Measurements from ENCODE around the gene TRPM3.
"Not testable (repeated sequence)": the region's sequence is repeated elsewhere in the genome, so short reads cannot be mapped to it uniquely, and the experiment has no call there.

Gene TRPM3

DNA sequence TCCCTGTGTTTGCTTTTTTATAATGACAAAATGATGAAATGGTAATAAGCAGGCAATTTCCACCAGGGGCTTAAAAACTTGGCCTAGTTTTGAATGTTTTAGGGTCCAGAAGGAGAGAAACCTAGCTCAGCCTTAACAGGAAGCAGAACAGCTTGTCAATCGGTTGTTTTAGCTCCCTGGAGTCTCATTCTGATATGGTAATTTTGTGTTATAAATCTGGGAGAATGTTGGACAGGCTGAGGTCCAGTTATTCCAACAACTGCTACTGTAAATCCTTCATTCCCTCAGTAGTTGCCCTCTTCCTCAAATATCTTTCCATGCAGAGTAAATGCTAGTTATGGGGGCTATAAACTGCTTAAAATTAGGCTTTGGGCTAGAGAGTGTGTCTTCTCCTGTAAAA, 397.4 kb downstream of the TRPM3 start:
- DNase-seq, result not testable (repeated sequence)

DNA sequence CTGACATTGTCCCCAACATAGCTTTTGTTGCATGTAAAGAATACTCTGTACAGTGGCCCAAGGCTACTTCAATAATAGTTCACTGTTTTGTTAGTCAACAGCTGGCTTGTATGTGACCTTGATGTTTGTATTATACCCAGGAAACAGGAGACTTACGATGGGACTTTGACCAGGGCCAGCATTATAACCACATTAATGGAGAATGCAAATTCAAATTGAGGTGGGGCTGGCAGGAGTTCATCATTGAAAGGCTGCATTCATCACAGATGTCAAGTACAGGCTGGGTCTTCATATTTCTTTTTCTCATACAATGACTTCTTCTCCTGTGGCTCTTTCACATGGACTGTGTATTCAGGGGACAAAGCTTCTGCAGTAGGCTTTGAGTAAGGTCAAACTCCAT, 414.6 kb downstream of the TRPM3 start:
- not testable (repeated sequence) for DNase-seq

DNA sequence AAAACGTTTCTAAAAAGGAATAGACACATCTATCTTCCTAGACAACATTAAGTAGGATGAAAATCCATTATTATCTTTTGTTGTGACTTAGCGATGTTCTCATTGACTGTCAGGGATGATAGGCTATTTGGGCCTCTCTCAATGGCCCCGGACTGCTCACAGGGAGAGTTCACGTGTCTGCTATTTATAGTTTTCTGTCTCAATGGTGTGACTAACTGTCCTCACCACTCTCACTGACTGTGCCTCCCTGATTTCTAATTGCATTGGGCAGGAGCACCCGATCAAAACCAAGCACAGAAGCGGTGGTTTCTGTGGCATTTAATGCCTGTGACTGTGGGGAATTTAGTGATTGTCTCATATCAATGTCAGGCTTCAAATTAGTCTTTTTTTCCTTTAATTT, 420.3 kb downstream of the TRPM3 start:
- DNase-seq, result no peak

DNA sequence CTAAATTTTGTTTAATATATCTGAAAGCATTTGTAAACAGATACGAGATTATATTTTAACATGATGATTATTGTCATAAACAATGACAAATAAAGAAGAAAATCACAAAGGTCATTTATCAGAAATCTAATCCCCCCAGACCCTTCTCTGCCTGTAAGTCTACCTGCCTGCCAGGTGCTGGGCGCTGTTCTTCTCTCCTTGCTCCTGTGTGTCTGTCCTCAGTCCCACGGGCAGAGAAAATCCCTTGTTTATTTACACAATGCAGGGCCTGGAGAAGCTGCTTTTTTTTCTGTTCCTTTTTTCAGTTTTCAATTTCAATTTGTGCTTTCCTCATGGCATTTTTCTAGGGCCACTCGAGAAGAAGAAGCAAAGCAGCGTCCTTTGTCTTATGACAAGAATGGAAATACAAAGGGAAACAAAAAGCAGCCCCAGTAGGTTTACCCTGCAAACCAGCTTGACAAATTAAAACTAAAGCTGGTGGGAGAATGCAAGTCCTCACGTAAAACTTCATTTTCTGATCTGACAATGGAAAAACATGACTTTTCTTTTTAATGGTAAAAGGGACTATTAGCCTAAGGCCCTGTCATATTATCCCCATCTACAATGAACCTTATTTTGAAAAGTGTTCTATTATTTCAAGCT, 424.6 kb downstream of the TRPM3 start:
- DNase-seq, result no peak

DNA sequence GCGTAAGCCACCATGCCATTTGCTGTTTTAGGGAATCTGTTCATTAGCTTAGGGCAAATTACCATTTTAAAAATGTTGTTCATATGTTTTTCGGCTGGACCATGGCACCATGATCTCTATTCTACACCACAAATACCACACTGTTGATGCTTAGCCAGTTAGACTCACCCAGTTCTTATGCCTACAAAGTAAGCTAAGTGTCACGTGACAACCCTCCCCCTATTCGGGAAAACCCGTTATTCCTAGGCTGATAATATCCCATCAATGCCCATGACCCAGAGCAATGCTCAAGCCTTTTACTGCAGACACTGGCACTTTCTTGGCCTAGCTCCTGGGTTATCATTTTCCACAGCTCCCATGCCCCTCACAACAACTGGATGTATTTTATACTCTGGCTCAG, 426.7 kb downstream of the TRPM3 start:
- DNase-seq, result no peak

DNA sequence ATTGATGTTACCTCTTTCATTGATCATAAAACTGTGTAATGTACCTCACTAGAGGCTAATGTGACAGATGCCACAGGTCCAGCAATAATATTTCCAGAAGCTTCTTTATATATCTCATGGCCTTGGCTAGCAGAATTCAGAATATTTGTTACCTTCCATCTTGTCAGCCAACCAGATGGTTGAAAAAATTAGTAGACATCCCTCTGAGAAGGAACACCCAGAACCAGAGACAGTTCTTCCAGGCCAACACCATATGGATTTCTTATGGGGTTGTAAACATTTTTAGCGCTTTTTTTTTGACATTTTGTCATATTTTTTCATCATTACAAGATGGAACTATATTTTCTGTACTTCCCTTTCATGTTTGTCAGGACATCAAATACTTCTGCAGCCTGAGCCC, 428.2 kb downstream of the TRPM3 start:
- DNase-seq, result no peak

DNA sequence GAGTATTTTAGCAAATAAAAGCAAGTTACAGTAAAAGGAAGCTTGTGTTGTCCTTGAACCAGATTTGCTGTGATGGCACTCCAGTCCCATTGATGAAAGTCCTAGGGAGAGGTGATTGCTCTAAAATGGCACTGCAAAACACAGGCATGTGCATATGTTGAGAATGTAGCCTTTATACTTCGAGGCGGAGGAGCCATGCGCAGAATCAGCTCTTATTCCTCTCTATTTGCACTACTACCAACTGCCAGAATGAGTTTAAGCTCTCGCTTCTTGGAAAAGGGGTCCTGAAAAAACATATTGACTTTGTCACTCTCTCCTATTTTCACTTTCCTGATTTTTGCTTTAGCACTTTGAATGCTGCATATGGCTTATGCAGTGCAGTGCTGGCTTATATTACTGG, 429.0 kb downstream of the TRPM3 start:
- no peak for DNase-seq

DNA sequence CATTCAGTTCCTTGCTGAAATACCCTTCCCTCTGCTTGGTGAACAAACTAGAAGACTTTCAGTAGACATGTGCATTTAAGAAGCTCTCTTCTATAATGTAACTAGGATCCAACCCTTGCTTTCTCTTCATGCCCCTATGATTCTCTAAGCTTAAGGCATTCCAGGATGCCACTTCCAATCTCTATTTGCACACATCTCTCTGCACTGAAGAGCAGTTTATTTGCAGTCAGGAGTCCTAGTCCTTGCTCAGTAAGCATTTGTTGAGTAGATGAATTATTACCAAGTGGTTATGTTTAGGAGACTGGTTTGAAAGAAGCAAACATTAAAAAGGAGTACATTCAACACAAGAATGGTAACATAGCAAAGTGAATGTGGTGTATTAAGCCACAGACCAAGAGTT, 432.7 kb downstream of the TRPM3 start:
- DNase-seq, result no peak

DNA sequence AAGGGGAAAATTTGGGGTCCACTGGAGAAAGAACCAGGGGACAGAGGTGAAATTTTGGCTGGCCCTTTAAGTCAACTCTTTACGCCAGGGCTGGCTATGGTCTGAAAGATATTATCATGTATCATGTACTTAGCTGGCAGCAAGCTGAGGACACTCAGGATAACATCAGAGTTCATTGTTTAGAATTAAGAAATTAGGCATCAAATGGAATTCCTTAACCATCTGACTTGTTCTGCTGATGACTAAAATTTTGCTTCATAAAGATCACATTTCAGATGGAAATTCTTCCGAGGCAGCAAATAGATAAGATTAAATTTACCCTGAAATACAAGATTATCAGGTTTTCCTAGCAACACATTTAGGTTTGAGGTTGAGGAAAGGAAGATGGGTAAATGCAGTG, 437.6 kb downstream of the TRPM3 start:
- no peak for DNase-seq

DNA sequence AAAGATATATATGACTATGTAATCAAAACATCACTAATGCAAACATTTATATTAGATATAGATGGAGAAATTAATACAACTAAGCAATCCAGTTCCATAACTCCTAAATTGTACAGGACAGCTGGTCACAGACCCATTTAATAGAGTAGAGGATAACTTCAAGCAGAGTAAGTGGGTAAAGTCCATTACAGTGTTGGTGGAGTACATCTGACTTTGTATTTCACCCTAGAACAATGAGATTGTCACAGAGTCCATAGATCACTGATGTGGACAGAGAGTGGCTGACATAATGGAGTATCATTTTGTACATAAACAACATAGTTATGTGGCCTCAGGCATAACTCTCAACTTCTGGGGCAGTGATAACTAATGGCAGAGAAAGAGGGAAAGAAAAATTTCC, 439.1 kb downstream of the TRPM3 start:
- DNase-seq, result no peak

DNA sequence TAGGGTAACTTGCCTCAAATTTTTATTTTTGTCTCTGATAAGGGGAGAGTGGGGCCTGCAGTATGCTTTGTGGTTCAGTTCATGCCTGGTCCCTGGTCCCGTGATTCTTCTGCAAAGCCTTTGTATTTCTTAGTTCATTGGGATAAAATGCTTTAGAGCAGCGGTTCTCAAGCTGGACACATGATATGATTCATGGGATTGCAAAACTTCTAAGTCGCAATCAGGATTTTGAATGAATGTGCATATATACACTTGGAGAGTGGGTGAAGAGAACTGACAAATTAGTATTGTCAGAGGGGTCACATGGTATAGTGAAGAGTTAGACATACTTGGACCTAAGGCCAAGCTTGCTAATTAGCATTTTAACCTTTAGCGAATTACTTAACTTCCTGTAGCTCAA, 441.6 kb downstream of the TRPM3 start:
- DNase-seq, result no peak

DNA sequence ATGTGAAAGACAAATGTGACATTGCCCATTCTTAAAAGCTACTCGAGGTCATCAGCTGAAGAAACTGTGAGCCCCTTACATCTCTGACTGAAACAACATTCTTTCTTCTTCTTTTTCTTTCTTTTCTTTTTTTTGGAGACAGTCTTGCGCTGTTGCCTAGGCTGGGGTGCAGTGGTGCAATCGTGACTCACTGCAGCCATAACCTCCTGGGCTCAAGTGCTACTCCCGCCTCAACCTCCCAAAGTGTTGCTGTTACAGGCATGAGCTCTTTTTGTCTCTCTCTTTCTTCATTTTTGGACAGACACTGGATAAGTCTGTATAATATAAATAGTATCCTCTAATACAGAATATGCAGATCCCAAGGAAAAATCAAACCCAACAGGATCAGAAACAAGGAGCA, 443.3 kb downstream of the TRPM3 start:
- no peak for DNase-seq

DNA sequence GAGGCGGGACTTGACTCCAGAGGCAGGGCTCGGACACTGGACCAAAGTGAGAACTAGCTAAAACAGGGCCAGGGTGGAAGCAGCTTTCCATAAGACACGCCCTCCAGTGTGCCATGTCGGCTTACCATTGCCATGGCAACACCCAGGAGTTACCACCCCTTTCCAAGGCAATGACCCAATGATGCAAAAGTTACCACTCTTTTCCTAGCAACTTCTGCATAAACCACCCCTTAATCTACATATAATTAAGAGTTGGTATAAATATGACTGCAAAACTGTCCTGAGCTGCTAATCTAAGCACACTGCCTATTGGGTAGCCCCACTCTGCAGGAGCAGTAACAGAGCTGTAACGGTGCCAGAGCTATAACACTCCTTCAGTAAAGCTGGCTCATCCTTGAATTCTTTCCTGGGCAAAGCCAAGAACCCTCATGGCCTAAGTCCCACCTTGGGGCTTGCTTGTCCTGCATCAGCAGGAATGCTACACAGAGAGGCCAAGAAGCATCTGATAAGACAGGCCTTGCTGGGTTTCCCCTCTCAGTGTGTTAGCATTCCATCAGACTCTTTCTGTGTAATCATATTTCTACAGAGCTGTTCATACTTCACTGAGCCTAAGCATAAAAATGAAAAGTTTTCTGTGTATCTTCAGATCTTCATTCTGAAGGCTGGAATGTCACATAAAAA, 444.2 kb downstream of the TRPM3 start:
- DNase-seq, result no peak

DNA sequence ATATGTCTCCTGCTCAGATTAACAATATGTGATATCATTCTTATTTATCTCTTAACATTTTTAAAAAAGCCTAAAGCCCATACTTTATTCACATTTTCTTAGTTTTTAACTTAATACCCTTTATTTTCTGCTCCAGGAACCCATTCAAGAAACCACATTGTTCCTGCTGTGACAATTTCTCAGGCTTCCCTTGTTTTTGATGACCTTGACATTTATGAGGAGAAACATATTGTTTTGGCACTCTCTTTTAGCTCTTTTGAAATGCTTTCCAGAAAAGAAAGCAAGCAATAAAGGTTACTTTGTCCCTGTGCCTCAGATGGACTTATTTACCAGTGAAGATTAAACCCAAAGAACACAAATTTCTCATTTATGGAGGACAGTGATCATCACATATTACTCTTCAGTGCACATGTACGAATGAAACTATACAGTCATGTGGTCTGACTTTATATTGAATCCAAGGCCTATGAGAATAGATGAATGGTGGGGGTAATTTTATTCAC, 445.5 kb downstream of the TRPM3 start:
- no peak for DNase-seq

DNA sequence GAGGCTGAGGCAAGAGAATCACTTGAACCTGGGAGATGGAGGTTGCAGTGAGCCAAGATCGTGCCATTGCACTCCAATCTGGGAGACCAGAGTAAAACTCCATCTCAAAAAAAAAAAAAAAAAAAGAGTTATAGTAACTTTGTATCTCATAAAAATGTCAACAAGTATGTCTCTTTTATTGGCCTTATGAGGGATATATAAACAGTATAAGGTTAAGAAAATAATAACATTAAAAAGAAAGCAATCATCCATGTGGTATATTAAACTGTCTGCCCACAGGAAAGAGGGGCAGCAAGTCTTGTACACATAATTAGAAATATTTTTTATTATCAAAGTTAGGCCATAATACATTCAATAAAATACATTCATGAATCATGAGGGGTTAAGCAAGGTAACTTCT, 447.6 kb downstream of the TRPM3 start:
- DNase-seq, result no peak

DNA sequence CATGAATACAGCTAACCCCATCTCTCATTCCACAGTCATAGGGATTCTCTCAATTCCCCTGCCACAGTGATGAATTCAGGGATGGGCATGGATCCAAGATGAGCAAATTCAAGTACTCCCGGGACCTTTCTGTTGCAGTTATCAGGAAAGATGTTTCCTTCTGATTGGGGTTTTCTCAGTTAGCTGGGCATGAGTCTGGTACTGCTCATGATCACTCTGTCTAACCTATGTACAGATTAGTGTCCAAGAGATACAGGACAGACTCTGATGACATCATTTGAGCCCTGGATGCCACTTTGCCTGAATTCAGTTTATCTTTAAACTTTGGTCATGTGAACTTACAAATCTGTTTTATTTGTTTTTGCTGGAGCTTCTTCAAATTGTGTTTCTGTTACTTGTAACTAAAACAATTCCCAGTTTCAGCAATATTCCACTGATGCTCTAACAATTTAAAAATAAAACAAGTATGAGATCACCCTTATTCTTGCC, 449.2 kb downstream of the TRPM3 start:
- no peak for DNase-seq

DNA sequence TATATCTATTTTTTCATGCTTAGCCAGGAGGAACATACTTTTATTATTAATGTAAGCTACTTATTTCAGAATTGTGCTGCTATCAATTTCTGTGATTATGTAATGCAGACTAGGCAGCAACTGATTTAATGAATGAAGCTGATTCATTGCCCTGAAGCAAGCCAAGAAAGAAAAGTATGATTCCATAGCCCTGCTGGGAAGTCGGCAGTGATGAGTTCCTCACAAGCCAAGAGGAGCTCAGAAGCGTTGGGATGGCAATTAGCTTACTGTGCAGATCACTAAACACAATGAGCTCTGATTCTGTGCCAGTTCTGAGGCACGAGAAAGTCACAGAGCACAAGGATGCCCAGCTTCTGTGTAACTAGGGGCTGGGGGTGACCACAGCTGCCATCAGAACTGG, 452.7 kb downstream of the TRPM3 start:
- DNase-seq, result no peak

DNA sequence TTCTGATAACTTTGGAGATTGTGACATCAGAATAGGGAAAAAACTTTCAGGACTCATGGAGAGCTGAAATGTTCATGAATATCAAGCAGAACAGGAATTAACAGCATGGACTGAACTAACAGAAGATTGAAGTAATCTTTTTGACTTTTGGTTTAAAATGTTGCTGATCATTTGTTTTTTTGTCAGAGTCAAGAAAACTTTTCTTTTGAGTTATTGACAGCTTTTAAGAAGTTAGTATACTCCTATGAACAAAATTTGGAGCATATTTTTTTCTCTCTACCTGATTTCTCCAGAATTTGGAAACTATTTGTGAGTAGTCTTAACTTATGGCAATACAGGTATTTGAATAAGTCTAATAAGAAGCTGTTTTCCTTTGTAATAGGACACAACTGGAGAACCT, 462.7 kb downstream of the TRPM3 start:
- no peak for DNase-seq

DNA sequence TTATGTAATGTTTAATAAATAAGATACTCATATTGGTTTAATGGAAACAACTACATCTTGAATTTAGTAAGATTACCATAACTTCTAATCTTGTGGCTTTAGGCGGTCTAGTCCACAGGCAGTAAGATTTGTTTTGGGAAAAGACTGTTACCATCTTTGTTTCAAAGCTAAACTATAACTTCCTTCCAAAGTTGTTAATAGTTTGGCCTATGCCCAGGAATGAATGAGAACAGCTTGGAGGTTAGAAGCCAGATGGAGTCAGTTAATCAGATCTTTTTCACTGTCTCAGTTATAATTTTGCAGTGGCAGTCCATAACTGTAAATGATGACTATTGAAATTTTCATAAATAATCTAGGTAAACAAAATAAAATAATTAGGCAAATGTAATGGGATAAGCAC, 465.1 kb downstream of the TRPM3 start:
- no peak for DNase-seq

DNA sequence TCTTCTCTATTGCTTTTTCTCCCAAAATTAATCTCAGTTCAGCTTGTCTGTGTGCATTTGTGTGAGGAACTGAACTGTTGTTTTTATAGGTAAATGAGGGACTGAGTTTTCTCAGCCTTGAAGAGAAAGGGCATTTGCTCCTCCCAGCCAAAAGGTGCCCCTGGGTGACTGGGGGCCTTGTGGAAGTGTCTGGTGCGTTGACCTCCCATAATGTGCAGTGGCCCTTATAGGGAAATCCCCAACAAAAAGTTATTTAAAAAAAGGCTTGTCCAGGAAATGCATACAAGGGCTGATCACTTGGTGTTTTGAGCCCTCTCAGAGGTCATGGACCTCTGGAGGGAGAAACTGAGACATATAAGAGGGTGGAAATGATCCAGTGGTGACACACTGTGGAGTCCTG, 467.3 kb downstream of the TRPM3 start:
- no peak for DNase-seq

DNA sequence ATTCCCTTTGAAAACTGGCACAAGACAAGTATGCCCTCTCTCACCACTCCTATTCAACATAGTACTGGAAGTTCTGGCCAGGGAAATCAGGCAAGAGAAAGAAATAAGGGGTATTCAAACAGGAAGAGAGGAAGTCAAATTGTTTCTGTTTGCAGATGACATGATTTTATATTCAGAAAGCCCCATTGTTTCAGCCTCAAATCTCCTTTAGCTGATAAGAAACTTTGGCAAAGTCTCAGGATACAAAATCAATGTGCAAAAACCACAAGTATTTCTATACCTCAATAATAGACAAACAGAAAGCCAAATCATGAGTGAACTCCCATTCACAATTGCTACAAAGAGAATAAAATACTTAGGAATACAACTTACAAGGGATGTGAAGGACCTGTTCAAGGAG, 476.8 kb downstream of the TRPM3 start:
- not testable (repeated sequence) for DNase-seq

DNA sequence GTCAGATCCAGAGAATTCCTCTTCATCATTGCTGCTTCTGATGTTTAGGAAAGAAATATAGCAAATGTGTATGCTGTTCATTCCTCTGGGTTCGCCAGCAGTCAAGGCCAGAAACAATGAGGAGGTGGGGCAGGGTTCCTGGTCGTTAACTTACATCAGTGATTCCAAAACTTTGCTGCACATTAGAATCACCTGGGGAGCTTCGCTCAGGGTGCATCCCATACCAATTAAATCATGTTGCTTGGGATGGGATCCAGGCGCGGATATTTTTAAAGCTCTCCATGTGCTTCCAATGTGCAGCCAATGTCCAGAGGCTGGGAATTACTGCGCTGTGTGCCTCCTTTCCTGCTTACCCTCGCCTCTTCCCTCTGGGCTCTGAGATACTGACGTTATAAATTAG, 479.1 kb downstream of the TRPM3 start:
- no peak for DNase-seq

DNA sequence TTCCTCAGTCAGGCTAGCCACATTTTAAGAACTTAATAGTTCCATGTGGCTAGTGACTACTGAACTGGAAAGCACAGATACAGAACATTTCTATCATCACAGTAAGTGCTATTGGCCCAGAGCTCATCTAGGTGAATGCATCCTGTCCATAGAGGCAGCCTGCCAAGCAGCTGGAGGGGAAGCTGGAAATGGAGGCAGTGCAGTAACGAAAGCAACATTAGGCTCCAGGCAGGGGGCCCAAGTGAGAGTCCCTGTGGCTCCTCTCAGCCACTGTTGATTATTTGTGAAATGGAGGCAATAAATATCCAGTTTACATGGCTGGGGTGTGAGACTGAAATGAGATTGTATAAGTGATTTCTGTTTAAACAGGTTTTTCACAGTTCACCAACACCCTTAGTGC, 479.8 kb downstream of the TRPM3 start:
- DNase-seq, result no peak

DNA sequence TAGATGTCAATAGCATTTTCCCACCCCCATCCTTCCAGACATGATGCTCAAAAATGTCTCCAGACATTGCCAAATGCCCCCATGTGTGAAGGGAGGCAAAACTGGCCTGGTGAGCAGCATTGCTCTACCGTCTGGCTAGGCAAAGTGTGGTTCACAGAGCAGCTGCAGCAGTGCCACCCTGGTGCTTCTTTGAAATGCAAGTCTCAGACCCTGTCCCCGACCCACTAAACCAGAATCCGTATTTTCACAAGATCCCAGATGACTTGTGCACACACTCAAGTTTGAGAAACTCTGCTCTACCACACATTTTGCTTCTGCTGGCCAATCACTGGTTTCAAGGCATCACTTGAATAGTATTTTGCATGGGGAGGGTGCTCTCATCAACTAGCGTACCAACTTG, 480.4 kb downstream of the TRPM3 start:
- DNase-seq, result no peak

Data from DMS153 (cell line).